Activated naive CD4-positive, alpha-beta T cell treated with anti-CD3 and anti-CD28 coated beads for 36 hours (primary cell): ENCODE data around the gene PCDHGA4. TPM values are rescaled to one million over a fixed set of nuclear protein-coding genes. Genes with fewer than 3 reads are reported as not detected.
"Not testable (repeated sequence)": the region's sequence is repeated elsewhere in the genome, so short reads cannot be mapped to it uniquely, and the experiment has no call there.

Experiments used
- CTCF ChIA-PET: fragments of 350-600 bp; sonication (Branson Sonifier 250); formaldehyde crosslinking; loops from one replicate; lab custom pipeline; 2021; ENCODE audit warnings: antibody characterized with exemption; lab: Charles Lee
- DNase-seq: peaks from one replicate; pipeline ENCODE4 v3.0.0-alpha.2; 2020
- H3K27ac Mint-ChIP-seq: one replicate; pipeline ENCODE4 v1.8.0; 2021; ENCODE audit warnings: mild to moderate bottlenecking, mixed read lengths
- H3K27me3 Mint-ChIP-seq: one replicate; pipeline ENCODE4 v1.8.0; 2021; ENCODE audit warnings: low read depth, mixed read lengths
- H3K36me3 Mint-ChIP-seq: one replicate; pipeline ENCODE4 v1.8.0; 2021; ENCODE audit warnings: low read depth, mixed read lengths
- H3K4me1 Mint-ChIP-seq: one replicate; pipeline ENCODE4 v1.8.0; 2021; ENCODE audit warnings: low read depth, mixed read lengths
- H3K4me3 Mint-ChIP-seq: one replicate; pipeline ENCODE4 v1.8.0; 2021; ENCODE audit warnings: mild to moderate bottlenecking, moderate library complexity, mixed read lengths
- H3K9me3 Mint-ChIP-seq: one replicate; pipeline ENCODE4 v1.8.0; 2021; ENCODE audit warnings: mixed read lengths
- intact Hi-C: fragments of 100-400 bp; cut with micrococcal nuclease; formaldehyde crosslinking; loops from one replicate; pipeline ENCODE4 v1.15.1; 2023
- total RNA-seq, 2 experiments: library from RNA; stranded (reverse); gene quantifications; one replicate each; pipeline ENCODE4 v1.2.3, GENCODE V29; 2021

The PCDHGA4 gene
- total RNA-seq, 2 experiments from 2014 or later: not detected

DNA sequence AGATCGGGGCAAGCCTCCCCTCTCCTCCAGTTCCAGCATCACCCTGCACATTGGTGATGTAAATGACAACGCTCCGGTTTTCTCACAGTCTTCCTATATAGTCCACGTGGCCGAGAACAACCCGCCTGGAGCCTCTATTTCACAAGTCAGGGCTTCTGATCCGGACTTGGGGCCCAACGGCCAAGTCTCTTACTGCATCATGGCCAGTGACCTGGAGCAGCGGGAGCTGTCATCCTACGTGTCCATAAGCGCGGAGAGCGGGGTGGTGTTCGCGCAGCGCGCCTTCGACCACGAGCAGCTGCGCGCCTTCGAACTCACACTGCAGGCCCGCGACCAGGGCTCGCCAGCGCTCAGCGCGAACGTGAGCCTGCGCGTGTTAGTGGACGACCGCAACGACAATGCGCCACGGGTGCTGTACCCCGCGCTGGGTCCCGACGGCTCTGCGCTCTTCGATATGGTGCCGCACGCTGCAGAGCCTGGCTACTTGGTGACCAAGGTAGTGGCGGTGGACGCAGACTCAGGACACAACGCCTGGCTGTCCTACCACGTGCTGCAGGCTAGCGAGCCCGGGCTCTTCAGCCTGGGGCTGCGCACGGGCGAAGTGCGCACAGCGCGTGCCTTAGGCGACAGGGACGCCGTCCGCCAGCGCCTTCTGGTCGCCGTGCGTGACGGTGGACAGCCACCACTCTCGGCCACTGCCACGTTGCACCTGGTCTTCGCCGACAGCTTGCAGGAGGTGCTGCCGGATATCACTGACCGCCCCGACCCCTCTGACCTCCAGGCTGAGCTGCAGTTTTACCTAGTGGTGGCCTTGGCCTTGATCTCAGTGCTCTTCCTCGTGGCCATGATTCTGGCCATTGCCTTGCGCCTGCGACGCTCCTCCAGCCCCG lies 34.6 kb downstream of the PCDHGA4 start:
- H3K27me3 Mint-ChIP-seq: peaks cover 74% of the 10 kb centered on the region
- peaks cover 22% of the 10 kb centered on the region for H3K36me3 Mint-ChIP-seq
- no peak overlapping the region for H3K27ac Mint-ChIP-seq
- H3K4me3 Mint-ChIP-seq: no peak overlapping the region
- peaks cover 29% of the 10 kb centered on the region for H3K9me3 Mint-ChIP-seq
- no peaks in the 10 kb centered on the region for H3K4me1 Mint-ChIP-seq
- CTCF ChIA-PET: interaction anchor here (0.6 to 2.4 kb wide), 6 partner anchors 17 to 203 kb away, joined by 3 to 6 read pairs (median 4); partner anchors contain the start of genes PCDHB9, PCDHGA11 and PCDHGC3
- intact Hi-C loops: no loop called here
- DNase-seq: no peak

DNA sequence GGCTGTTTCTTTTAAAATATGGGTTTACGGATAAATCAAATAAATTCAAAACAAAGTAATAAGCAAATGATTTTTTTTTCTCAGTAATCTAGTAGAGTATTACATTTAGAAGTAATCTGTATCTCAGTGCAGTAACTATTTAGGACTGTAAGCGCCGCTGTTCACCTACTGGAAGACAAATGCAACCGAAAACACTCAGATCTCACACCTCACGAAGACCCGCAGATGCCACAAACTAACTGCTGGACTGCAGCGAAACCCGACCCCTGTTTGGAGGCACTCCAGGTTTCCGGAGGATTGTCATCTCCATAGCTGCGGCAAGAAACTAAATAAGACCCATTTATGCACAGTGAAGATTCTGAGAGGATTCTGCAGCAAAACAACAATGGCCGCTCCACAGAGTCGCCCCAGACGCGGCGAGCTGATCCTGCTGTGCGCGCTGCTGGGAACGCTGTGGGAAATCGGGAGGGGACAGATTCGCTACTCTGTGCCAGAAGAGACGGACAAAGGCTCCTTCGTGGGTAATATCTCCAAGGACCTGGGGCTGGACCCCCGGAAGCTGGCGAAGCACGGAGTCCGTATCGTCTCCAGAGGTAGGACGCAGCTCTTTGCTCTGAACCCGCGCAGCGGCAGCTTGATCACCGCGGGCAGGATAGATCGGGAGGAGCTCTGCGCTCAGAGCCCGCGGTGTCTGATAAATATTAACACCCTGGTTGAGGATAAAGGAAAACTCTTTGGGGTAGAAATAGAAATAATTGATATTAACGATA lies 37.8 kb downstream of the PCDHGA4 start, which contains the start of gene PCDHGA8:
TSS of gene PCDHGA8 (plus strand) at position 205 of the 770 bp plus-strand sequence. CDS start at position 386, 181 bp downstream.
- H3K4me1 Mint-ChIP-seq: no peaks in the 10 kb centered on the region
- intact Hi-C loops: no loop called here
- H3K36me3 Mint-ChIP-seq: peaks cover 19% of the 10 kb centered on the region
- DNase-seq: no peak
- peaks cover 62% of the 10 kb centered on the region for H3K27me3 Mint-ChIP-seq
- H3K27ac Mint-ChIP-seq: no peak within 1 kb of the TSS
- no peak within 1 kb of the TSS for H3K4me3 Mint-ChIP-seq
- CTCF ChIA-PET: interaction anchor here (1.1 to 2.0 kb wide), 3 partner anchors 28 to 165 kb away, joined by 3 to 6 read pairs (median 4); partner anchors contain the start of gene PCDHGA11
- peaks cover 23% of the 10 kb centered on the region for H3K9me3 Mint-ChIP-seq

DNA sequence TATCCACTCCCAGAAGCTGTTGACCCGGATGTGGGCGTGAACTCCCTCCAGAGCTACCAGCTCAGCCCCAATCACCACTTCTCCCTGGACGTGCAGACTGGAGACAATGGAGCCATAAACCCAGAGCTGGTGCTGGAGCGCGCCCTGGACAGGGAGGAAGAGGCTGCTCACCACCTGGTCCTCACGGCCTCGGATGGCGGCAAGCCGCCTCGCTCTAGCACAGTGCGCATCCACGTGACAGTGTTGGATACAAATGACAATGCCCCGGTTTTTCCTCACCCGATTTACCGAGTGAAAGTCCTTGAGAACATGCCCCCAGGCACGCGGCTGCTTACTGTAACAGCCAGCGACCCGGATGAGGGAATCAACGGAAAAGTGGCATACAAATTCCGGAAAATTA lies 38.4 kb downstream of the PCDHGA4 start:
- DNase-seq: no peak
- CTCF ChIA-PET: interaction anchor here (1.1 to 2.0 kb wide), 3 partner anchors 28 to 165 kb away, joined by 3 to 6 read pairs (median 4); partner anchors contain the start of gene PCDHGA11
- intact Hi-C loops: no loop called here
- Mint-ChIP-seq H3K9me3 (peaks cover 23% of the 10 kb centered on the region), H3K27me3 (peaks cover 60% of the 10 kb centered on the region), H3K36me3 (peaks cover 19% of the 10 kb centered on the region), H3K4me1 (no peaks in the 10 kb centered on the region), H3K4me3 (no peak overlapping the region), H3K27ac (no peak overlapping the region)

DNA sequence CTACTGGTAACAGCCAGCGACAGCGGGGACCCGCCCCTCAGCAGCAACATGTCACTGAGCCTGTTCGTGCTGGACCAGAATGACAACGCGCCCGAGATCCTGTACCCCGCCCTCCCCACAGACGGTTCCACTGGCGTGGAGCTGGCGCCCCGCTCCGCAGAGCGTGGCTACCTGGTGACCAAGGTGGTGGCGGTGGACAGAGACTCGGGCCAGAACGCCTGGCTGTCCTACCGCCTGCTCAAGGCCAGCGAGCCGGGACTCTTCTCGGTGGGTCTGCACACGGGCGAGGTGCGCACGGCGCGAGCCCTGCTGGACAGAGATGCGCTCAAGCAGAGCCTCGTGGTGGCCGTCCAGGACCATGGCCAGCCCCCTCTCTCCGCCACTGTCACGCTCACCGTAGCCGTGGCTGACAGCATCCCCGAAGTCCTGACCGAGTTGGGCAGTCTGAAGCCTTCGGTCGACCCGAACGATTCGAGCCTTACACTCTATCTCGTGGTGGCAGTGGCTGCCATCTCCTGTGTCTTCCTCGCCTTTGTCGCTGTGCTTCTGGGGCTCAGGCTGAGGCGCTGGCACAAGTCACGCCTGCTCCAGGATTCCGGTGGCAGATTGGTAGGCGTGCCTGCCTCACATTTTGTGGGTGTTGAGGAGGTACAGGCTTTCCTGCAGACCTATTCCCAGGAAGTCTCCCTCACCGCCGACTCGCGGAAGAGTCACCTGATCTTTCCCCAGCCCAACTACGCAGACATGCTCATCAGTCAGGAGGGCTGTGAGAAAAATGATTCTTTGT lies 39.8 kb downstream of the PCDHGA4 start:
- H3K4me1 Mint-ChIP-seq, intact Hi-C loops, DNase-seq, H3K4me3 Mint-ChIP-seq: not testable (repeated sequence)
- CTCF ChIA-PET: interaction anchor here (2.2 kb wide), 1 partner anchor 30 kb away, joined by 6 read pairs; the partner anchor contains the start of gene PCDHGA5
- Mint-ChIP-seq H3K9me3 (peaks cover 21% of the 10 kb centered on the region), H3K27ac (peak overlapping the region; percentile 41), H3K27me3 (peaks cover 60% of the 10 kb centered on the region), H3K36me3 (peaks cover 20% of the 10 kb centered on the region)

DNA sequence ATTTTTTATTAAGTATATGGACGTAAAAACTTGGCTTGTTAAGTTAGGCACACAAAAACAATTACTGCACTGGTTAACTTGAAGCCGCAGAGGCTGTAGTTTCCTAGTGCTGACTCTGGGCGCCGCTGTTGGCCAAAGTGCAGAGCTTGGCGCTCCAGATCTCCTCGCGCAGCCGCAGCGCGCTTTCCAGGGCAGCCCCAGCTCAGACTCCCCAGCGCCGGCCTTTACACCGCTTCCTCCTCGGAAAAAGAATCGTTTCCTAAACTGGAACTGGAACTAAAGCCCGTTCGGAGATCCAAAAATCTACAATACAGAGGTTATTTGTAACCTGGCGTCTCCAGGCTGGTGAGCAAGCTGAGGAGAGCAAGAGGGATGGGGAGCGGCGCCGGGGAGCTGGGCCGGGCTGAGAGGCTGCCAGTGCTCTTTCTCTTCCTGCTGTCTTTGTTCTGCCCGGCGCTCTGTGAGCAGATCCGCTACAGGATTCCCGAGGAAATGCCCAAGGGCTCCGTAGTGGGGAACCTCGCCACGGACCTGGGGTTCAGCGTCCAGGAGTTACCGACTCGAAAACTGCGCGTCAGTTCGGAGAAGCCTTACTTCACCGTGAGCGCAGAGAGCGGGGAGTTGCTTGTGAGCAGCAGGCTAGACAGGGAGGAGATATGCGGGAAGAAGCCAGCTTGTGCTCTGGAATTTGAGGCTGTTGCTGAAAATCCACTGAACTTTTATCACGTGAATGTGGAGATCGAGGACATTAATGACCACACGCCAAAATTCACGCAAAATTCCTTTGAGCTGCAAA lies 43.1 kb downstream of the PCDHGA4 start, which contains the start of gene PCDHGB5:
TSS of gene PCDHGB5 (plus strand) at position 192 of the 796 bp plus-strand sequence. CDS start at position 373, 181 bp downstream.
- H3K27ac Mint-ChIP-seq, intact Hi-C loops, H3K4me1 Mint-ChIP-seq: not testable (repeated sequence)
- DNase-seq: peak; percentile 51
- peaks cover 14% of the 10 kb centered on the region for H3K36me3 Mint-ChIP-seq
- peak within 1 kb of the TSS; percentile 50 for H3K4me3 Mint-ChIP-seq
- CTCF ChIA-PET: interaction anchor here (0.7 to 1.9 kb wide), 10 partner anchors 11 to 160 kb away, joined by 3 to 9 read pairs (median 4); partner anchors contain the start of genes PCDHGA10, PCDHGA11, PCDHGA12 and PCDHGB4
- peaks cover 18% of the 10 kb centered on the region for H3K9me3 Mint-ChIP-seq
- peaks cover 56% of the 10 kb centered on the region for H3K27me3 Mint-ChIP-seq

DNA sequence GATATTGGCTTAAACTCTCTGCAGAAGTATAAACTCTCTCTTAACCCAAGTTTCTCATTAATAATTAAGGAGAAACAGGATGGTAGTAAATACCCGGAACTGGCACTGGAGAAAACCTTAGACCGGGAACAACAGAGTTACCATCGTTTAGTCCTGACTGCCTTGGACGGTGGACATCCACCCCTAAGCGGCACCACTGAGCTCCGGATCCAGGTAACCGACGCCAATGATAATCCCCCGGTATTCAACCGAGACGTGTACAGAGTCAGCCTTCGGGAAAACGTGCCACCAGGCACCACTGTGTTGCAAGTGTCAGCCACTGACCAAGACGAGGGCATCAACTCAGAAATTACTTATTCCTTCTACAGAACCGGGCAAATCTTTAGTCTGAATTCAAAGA lies 43.8 kb downstream of the PCDHGA4 start:
- peaks cover 5% of the 10 kb centered on the region for H3K4me1 Mint-ChIP-seq
- H3K36me3 Mint-ChIP-seq: peaks cover 9% of the 10 kb centered on the region
- DNase-seq: no peak
- peaks cover 22% of the 10 kb centered on the region for H3K9me3 Mint-ChIP-seq
- intact Hi-C loops: no loop called here
- H3K27ac Mint-ChIP-seq: no peak overlapping the region
- H3K4me3 Mint-ChIP-seq: no peak overlapping the region
- H3K27me3 Mint-ChIP-seq: peaks cover 58% of the 10 kb centered on the region
- CTCF ChIA-PET: interaction anchor here (1.8 to 1.9 kb wide), 3 partner anchors 14 to 114 kb away, joined by 7 to 9 read pairs (median 9); partner anchors contain the start of genes PCDHGA10 and PCDHGA12

DNA sequence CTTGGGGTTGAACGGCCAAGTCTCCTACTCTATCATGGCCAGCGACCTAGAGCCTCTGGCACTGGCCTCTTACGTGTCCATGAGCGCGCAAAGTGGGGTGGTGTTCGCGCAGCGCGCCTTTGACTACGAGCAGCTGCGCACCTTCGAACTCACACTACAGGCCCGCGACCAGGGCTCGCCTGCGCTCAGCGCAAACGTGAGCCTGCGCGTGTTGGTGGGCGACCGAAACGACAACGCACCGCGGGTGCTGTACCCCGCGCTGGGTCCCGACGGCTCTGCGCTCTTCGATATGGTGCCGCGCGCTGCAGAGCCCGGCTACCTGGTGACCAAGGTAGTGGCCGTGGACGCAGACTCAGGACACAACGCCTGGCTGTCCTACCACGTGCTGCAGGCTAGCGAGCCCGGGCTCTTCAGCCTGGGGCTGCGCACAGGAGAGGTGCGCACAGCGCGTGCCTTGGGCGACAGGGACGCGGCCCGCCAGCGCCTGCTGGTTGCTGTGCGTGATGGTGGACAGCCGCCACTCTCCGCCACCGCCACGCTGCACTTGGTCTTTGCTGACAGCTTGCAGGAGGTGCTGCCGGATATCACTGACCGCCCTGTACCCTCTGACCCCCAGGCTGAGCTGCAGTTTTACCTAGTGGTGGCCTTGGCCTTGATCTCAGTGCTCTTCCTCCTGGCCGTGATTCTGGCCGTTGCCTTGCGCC lies 44.9 kb downstream of the PCDHGA4 start:
- no peak for DNase-seq
- Mint-ChIP-seq H3K36me3 (peaks cover 10% of the 10 kb centered on the region), H3K9me3 (peaks cover 21% of the 10 kb centered on the region), H3K27ac (no peak overlapping the region), H3K27me3 (peaks cover 58% of the 10 kb centered on the region), H3K4me1 (peaks cover 5% of the 10 kb centered on the region), H3K4me3 (no peak overlapping the region)
- intact Hi-C loops: no loop called here
- CTCF ChIA-PET: interaction anchor here (0.9 to 1.3 kb wide), 2 partner anchors 113 to 595 kb away, joined by 3 to 6 read pairs; no protein-coding TSS in a partner anchor

DNA sequence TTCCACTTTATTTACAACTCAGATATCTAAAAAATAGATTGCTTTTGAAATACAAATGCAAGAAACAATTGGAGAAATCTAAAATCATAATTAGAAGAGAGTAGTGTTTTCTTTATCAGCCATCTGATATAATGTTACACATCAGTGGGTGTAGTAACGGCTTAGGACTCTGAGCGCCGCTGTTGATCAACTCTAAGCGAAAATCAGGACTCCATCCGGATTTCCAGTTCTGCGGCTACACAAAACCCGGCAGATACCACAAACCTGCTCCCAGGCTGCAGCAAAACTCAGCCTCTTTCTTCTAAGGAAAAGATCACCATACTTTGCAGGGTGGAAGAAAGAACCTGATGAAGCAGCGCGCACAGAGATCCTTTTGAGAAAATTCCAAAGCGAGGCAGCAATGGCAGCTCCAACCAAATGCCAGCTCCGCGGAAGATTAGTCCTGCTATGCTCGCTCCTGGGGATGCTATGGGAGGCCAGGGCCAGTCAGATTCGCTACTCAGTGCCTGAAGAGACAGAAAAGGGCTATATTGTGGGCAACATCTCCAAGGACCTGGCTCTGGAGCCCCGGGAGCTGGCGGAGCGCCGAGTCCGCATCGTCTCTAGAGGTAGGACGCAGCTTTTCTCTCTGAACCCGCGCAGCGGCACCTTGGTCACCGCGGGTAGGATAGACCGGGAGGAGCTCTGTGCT lies 47.9 kb downstream of the PCDHGA4 start, which contains the start of gene PCDHGA9:
TSS of gene PCDHGA9 (plus strand) at position 226 of the 691 bp plus-strand sequence. CDS start at position 401, 175 bp downstream.
- CTCF ChIA-PET: interaction anchor here (0.6 to 1.9 kb wide), 7 partner anchors 9 to 206 kb away, joined by 3 to 6 read pairs (median 3); partner anchors contain the start of genes PCDHGA10, PCDHGA2 and TAF7
- peaks cover 21% of the 10 kb centered on the region for H3K9me3 Mint-ChIP-seq
- peaks cover 10% of the 10 kb centered on the region for H3K36me3 Mint-ChIP-seq
- peaks cover 5% of the 10 kb centered on the region for H3K4me1 Mint-ChIP-seq
- H3K27ac Mint-ChIP-seq: no peak within 1 kb of the TSS
- peak within 1 kb of the TSS; percentile 45 for H3K4me3 Mint-ChIP-seq
- H3K27me3 Mint-ChIP-seq: peaks cover 60% of the 10 kb centered on the region
- intact Hi-C loops: no loop called here
- peak; percentile 45 for DNase-seq

DNA sequence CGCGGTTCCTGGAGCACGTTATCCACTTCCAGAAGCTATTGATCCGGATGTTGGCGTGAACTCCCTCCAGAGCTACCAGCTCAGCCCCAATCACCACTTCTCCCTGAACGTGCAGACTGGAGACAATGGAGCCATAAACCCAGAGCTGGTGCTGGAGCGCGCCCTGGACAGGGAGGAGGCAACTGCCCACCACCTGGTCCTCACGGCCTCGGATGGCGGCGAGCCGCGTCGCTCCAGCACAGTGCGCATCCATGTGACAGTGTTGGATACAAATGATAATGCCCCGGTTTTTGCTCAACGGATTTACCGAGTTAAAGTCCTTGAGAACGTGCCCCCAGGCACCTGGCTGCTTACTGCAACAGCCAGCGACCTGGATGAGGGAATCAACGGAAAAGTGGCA lies 48.6 kb downstream of the PCDHGA4 start:
- peaks cover 63% of the 10 kb centered on the region for H3K27me3 Mint-ChIP-seq
- no peak overlapping the region for H3K4me3 Mint-ChIP-seq
- no peak for DNase-seq
- CTCF ChIA-PET: interaction anchor here (1.0 to 1.9 kb wide), 6 partner anchors 8 to 153 kb away, joined by 3 to 6 read pairs (median 4); partner anchors contain the start of genes PCDHGA10, PCDHGA2 and TAF7
- H3K27ac Mint-ChIP-seq: no peak overlapping the region
- H3K9me3 Mint-ChIP-seq: peaks cover 23% of the 10 kb centered on the region
- peaks cover 6% of the 10 kb centered on the region for H3K4me1 Mint-ChIP-seq
- intact Hi-C loops: no loop called here
- peaks cover 11% of the 10 kb centered on the region for H3K36me3 Mint-ChIP-seq
